HG02763 (cell line): ENCODE data around the gene GALC.
A peak's percentile ranks its signal among the peaks of the same experiment; 100 is the strongest.

ENCODE experiments used
- ATAC-seq: cut with Tn5 transposase; IDR thresholded peaks from one replicate; pipeline ENCODE4 v1.9.1; 2021; ENCODE audit warnings: mild to moderate bottlenecking, moderate library complexity; ENCODE audit not compliant: unreplicated experiment

GALC gene

GRCh38 chr14:87960013-87960787, 32.8 kb downstream of the GALC start:
- ATAC-seq = no peak

GRCh38 chr14:87955501-87955900, 37.5 kb downstream of the GALC start:
- ATAC-seq = no peak

GRCh38 chr14:87952307-87953094, 40.5 kb downstream of the GALC start:
- peak; percentile 83 for ATAC-seq

- ATAC-seq = no peak
These were observed 47.9 kb downstream of the GALC start for GRCh38 chr14:87944987-87945604.

- ATAC-seq = peak; percentile 25
These were observed 52.1 kb downstream of the GALC start for GRCh38 chr14:87940894-87941293.

- peak; percentile 98 for ATAC-seq
These were observed 52.6 kb downstream of the GALC start for GRCh38 chr14:87940382-87940781.

- ATAC-seq = no peak
These were observed 57.1 kb downstream of the GALC start for GRCh38 chr14:87935886-87936285.

- ATAC-seq = no peak
These were observed 57.7 kb downstream of the GALC start for GRCh38 chr14:87935081-87935828.

GRCh38 chr14:87934185-87934584, 58.8 kb downstream of the GALC start:
- no peak for ATAC-seq

- ATAC-seq = no peak
These were observed 76.1 kb downstream of the GALC start for GRCh38 chr14:87916886-87917275.

- no peak for ATAC-seq
These were observed 76.7 kb downstream of the GALC start for GRCh38 chr14:87916103-87916885.

- ATAC-seq = no peak
These were observed 84.4 kb downstream of the GALC start for GRCh38 chr14:87908550-87908949.

- ATAC-seq = no peak
These were observed 91.3 kb downstream of the GALC start for GRCh38 chr14:87901652-87902051.

GRCh38 chr14:87901236-87901635, 91.7 kb downstream of the GALC start:
- no peak for ATAC-seq

- ATAC-seq = no peak
These were observed 93.8 kb downstream of the GALC start for GRCh38 chr14:87899228-87899627.

- ATAC-seq = no peak
These were observed 94.7 kb downstream of the GALC start for GRCh38 chr14:87898301-87898700.

- ATAC-seq = no peak
These were observed 96.3 kb downstream of the GALC start for GRCh38 chr14:87896393-87897380.

GRCh38 chr14:87894920-87895319, 98.1 kb downstream of the GALC start:
- ATAC-seq = no peak

GRCh38 chr14:87892763-87893162, 100.2 kb downstream of the GALC start:
- no peak for ATAC-seq
